ENCODE data around the gene PCDHGC4.

Gene PCDHGC4

DNA sequence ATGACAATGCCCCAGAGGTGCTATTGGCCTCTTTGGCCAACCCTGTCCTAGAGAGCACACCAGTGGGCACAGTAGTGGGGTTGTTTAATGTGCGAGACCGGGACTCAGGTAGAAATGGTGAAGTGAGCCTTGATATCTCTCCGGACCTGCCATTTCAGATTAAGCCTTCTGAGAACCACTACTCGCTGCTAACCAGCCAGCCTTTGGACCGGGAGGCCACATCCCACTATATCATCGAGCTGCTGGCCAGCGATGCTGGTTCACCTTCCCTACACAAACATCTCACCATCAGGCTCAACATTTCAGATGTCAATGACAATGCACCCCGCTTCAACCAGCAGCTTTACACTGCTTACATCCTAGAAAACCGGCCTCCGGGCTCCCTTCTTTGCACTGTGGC lies 5.4 kb downstream of the PCDHGC4 start:
- DNase-seq (ENCODE audit: low spot score): no peak

DNA sequence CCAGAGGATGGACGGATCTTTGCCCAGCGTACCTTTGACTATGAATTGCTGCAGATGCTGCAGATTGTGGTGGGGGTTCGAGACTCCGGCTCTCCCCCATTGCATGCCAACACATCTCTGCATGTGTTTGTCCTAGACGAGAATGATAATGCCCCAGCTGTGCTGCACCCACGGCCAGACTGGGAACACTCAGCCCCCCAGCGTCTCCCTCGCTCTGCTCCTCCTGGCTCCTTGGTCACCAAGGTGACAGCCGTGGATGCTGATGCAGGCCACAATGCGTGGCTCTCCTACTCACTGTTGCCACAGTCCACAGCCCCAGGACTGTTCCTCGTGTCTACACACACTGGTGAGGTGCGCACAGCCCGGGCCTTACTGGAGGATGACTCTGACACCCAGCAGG lies 5.9 kb downstream of the PCDHGC4 start:
- DNase-seq (ENCODE audit: low spot score): no peak

DNA sequence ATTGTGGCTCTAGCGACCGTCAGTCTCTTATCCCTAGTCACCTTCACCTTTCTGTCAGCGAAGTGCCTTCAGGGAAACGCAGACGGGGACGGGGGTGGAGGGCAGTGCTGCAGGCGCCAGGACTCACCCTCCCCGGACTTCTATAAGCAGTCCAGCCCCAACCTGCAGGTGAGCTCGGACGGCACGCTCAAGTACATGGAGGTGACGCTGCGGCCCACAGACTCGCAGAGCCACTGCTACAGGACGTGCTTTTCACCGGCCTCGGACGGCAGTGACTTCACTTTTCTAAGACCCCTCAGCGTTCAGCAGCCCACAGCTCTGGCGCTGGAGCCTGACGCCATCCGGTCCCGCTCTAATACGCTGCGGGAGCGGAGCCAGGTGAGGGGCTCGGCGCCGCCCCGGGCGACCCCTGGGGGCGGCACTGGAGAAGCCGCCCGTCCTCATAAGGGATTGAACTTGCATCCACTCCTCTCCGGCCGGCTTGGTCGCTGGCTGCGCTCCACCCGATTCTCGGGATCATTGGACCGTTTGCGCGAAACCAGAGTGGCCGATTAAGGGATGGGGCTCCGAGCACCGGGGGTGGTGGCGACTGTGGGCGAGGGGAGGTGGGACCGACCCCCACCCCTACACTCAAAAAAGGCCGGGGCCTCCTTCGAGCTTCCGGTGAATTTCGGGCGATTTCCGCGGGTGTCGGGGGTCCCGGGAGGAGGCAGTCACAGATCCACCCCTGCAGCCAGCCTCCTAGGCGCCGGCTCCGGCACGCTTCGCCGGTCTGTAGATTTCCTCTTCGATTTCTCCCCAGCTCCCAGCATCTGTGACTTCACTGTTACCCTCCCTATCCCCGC lies 6.7 kb downstream of the PCDHGC4 start:
- DNase-seq (ENCODE audit: low spot score): no peak

DNA sequence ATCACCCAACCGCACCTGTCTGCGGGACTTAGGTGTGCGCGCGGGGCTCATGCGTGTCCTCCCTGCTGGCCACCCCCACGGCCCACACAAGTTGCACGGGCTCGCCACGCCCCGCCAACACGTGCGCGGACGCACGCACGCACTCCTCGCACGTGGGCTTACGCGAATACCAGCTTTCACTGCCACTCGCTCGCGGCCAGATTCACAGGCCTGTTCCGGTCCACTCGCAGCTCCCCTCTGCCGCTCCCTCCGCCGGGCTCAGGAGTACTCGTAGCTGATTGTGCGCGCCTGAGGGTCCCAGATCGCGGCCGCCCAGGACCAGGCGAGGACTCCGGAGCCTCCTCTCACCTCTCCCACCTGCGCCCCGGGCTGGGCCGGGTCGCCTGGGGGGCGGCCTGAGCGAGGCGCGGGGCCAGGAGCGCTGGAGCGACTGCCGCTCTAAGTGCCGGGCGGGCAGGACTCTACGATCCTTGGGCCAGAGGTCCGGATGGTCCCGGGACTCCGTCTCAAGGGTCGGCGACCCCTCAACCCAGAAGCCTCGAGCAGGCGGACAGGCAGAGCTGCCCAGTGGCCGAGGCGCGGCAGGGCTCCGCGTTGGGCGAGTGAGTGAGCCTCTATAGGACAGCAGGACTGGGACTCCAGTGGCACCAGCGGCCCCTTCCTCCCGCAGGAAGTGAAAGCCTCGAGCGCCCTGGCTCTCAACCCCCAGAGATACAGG lies 7.5 kb downstream of the PCDHGC4 start:
- no peak for DNase-seq (ENCODE audit: low spot score)

DNA sequence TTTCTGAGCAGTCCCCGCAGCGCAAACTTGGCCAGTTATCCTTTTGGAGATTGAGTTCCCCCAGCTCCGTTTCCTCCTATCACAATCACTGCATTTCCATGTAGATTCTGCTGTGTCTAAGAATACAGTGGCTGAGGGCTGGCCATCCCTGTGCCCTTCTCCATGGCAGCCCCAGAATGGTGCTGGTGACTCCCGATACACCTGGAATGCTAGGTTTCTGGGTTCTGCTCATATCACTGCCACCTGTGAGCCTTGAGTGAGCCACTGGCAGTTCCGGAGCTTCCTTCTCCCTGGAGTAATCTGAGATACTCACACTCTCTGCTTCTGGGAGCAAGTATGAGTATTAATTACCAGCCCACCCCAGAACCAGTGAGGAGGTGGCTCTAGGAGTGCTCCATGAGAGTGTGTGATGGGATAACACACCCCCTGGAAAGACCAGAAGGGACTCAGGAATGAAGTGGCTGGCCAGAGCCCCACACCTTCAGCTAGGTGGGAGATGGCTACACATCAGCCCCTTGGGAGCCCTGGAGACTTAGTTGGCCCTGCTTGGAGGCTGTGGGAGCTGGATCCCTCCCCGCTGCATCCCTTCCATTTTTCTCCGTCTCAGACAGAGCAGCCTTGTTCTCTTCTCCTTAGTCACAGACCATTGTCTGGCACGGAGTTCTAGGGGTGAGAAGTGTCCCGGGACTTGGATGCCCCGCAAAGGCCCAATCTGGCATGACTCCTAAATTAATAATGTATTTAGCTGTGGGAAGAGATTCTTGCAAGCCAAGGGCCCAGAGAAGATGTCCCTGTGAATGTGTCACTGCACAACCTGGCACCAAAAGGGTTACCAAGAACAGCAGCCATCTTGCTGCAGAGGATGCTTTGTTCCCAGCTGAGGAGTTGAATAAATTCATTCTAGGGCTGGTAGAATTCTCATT lies 8.9 kb downstream of the PCDHGC4 start:
- DNase-seq (ENCODE audit: low spot score): no peak

DNA sequence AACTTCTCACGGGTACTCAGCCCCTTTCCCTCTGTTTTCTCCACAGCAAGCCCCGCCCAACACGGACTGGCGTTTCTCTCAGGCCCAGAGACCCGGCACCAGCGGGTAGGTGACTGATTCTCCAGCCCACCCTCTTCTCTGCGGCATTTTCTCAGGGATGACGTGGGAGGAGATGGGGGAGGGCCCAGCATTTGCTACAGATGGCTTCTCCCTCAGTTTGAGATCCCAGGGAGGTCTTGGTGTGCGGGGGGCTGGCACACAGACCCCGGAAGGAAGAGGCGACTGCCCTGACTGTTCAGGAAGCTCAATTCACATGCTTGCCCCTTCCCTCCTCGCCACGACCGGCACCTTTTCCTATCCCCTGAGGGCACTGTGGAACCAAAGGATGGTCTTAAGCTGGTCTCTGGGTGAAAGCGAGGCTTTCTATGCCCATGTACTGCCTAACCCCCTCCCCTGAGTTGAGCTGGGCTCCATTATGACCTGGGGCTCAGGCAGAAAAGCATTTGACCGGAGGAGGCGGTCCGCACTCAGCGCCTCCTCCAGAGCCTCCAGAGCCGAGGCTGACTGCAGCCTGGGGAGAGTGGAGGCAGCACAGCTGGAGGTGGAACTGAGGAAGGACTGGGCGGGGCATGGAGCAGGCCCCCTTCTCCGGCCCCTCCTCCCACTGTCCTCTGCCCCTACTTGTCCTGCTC lies 10.1 kb downstream of the PCDHGC4 start:
- DNase-seq (ENCODE audit: low spot score): no peak

DNA sequence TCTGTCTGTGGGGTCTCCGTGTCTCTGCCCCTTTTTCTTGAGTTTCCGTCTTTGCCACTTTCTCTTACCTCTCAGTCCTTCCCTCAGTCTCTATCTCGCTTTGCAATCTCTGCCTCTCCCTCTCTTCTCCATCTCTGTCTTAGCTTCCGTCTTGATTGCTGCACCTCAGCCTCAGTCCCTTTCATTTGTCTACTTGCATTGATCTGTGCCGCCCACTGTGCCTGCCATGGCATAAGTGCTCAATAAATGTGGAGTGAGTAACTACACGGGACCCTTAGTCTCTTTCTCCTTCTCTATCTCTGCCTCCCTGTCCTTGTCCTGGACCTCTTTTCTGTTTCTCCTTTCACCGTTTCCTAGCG lies 10.6 kb downstream of the PCDHGC4 start:
- no peak for DNase-seq (ENCODE audit: low spot score)

DNA sequence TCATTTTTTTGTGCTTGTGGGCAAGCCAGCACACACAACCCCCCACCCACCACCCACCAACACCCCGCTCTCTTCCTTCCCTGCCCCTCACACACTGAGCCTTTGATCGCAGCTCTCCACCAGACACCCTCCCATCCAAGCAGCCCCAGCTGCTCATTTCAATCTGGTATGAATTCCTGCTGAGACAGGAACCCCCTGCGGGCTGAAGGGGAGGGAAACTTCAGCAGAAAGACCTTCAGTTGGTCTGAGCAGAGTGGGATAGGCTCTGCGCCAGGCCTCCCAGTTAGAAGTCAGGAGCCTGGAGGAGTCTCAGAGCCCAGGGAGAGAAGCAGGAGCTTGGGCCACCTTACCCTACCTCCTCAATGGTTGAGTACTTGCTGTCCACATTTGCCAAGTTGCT lies 11.2 kb downstream of the PCDHGC4 start:
- DNase-seq (ENCODE audit: low spot score): no peak

DNA sequence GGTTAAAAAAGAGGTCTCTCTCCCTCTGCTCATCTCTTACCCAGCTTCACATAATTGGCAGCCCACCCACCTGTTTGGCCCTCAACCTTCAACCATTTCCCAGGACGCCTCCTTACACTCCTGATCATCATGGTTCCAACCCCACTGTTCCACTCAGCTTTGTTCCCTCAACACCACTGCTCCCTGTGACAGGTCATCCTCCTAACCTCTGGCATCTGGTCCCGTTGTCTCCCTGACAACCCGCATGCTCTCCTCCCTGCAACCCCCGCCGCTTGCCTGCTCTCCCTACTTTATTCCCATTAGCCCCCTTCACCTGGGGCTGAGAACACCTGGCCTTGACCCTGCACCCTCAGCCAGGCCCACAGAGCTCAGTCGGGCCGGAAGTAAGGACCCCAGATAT lies 16.9 kb downstream of the PCDHGC4 start:
- DNase-seq (ENCODE audit: low spot score): no peak

DNA sequence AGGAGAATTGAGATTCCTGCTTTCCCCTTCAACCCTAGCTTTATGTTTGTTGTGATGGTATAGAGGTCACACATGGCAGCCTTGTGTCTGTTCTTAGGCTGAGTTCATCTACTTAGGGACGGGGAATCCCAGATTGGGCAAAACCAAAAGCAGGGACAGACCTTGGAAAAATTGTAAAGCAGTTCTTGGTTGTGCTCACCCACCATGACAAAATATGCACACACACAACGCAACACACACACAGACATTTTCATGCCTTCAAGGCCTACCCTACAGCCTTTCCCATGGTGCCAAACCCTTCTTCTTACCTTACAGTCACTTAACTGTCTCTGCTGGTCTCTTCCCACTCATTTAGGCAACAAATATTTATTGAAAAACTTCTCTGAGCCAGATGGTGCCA lies 18.9 kb downstream of the PCDHGC4 start:
- no peak for DNase-seq (ENCODE audit: low spot score)

DNA sequence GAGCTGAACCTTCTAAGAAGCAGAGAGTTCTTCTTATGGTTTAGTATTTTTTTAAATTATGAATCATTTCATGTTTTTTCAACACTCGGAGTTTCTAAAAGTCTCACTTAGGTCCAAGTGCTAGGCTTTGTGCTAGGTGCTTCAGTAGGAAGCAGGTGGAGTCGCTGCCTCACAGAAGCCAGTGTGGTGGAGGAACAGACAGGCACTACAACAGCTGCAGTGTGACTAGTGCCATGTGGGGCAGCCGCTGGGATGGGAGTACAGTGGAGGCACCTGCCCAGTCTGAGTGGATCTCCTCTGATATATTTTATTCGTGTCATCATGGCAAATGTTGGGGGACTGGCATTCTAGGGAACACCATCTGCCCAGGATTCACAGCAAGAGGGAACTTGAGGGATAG lies 19.4 kb downstream of the PCDHGC4 start:
- no peak for DNase-seq (ENCODE audit: low spot score)

DNA sequence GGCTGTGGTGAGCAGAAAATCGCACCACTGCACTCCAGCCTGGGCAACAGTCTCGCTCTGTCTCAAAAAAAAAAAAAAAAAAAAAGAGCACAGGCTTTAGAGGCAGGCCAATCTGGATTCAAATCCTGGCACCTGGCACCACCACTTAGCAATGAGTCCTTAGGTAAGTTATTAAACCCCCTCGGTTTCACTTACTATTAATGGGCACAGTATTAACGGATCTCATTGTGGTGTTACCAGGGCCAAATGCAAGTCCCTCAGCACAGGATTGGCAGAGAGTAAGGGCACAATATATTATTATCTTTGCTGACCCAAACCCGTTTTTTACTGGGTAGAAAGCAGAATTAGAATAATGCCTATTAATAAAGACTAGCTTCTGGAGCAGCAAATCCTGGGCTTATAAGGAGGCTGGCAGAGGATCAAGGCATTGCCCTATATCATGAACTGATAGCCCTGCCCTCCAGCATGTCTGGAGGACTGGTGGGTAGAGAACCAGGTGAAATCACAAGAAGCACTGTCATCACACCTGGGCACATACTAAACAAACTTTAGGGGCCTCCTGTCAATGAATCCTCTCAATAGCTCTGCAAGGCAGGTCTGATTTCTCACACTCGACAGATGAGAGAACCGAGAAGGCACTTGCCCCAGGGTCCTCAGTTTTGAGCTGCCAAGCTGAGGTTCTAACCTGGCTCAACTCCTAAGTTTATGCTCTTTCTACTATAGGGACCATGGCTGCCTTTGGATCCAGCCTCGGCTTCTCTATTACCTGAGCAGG lies 21.7 kb downstream of the PCDHGC4 start:
- DNase-seq (ENCODE audit: low spot score): no peak

DNA sequence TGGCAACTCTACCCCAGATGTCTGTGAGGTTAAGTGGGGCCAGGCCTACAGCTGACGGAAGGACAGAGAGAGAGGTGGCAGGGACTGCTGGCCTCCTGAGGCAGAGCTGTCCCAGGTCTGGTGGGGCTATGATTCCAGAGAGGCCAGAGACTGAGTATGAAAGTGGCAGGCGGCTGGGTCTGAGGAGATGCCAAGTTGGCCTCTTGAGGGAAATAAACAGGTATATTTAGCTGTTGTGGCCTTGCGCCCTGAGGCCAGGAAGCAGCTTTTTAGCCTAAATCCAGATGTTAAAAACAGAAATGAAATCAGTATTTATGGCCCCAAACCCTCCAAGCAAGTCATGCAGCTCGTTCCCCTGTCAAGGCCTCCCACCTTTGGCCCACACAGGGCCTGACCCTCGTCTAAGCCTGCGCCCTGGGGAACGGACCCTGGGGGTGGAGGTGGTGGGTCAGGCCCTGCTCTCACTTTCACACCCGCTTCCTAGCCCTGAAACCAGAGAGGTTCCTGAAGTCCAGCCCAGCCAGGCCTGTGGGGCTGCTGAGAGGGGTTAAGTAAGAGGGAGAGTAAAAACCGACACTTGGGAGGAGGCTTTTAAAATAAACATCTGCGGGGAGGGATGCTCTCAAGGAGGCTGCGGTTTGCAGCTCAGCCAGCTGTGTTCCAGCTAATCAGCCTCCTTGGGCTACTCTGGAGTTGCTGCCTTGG lies 22.7 kb downstream of the PCDHGC4 start:
- DNase-seq (ENCODE audit: low spot score): no peak

DNA sequence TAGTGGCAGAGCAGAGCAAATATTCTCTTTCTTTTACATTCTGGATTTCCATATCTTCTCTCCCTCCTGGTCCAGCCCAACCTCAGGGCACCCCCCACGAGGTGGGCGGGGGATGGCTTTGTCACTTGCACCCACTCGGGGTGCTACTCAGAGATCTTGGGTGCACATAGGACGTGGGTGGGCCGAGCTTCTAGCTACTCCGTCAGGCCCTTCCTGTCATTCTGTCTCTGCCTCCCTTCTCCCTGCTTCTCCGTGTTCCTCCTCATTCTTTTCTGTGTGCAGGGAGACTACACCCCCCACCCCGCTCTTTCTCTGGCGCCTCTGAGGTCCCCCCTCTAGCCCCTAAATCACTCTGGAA lies 23.6 kb downstream of the PCDHGC4 start:
- DNase-seq (ENCODE audit: low spot score): no peak

DNA sequence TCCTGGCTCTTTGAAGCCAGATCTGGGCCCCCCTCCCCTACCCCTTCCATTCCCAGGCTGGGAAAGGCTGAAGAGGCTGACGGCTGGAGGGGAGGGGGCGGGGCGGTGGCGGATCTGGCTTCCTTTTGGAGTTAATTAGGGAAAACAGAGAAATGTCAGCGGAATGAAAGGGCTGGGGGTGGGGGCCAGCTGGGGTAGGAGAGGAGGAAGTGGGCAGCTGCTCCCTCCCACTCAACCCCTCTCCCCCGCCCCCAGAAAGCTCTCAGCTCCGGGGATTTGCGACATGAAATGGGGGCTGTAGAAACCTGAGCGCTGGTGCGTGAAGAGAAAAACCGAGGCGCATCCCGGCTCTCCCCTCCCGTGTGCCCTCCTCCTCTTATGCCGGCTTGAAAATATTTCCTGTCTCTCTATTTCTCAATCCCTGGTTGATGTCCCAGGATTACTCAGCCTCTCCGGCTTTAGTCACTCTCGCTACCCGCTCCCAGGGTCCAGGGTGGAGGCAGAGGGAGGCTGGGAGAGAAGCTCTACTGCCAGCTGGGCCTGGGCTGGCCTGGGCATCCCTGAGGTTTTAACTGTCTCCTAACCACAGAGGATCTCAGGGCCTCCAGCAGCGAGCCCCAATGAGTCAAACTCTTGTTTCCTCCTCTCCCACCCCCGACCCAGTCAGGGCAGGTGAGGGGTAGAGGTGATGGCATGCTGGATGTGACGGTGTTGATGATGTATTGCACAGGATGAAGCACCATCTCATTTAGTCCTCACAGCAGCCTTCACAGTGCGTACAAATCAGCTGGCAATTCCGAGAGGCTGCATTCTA lies 24.2 kb downstream of the PCDHGC4 start:
- no peak for DNase-seq (ENCODE audit: low spot score)

DNA sequence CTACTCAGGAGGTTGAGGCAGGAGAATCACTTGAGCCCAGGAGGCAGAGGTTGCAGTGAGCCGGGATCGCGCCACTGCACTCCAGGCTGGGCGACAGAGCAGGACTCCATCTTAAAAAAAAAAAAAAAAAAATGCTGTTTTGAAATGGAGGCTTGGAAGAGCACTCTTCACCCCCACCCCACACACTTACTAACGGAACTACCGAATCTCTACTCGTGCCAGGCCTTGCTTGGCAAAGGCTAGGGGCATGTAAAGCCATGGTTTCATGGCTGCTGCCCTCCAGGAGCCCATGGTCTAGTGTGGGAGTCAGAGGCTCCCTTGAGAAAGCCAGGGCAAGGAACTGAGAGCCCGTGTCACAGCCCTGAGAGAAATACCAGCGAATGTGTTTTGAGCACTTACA lies 25.3 kb downstream of the PCDHGC4 start:
- no peak for DNase-seq (ENCODE audit: low spot score)

DNA sequence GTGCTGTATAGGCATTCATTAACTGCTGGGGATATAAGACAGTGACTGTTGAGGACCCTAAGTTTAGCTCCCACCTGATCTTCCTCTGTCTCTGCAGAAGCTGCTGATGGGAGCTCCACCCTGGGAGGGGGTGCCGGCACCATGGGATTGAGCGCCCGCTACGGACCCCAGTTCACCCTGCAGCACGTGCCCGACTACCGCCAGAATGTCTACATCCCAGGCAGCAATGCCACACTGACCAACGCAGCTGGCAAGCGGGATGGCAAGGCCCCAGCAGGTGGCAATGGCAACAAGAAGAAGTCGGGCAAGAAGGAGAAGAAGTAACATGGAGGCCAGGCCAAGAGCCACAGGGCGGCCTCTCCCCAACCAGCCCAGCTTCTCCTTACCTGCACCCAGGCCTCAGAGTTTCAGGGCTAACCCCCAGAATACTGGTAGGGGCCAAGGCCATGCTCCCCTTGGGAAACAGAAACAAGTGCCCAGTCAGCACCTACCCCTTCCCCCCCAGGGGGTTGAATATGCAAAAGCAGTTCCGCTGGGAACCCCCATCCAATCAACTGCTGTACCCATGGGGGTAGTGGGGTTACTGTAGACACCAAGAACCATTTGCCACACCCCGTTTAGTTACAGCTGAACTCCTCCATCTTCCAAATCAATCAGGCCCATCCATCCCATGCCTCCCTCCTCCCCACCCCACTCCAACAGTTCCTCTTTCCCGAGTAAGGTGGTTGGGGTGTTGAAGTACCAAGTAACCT lies 26.2 kb downstream of the PCDHGC4 start:
- DNase-seq (ENCODE audit: low spot score): no peak

DNA sequence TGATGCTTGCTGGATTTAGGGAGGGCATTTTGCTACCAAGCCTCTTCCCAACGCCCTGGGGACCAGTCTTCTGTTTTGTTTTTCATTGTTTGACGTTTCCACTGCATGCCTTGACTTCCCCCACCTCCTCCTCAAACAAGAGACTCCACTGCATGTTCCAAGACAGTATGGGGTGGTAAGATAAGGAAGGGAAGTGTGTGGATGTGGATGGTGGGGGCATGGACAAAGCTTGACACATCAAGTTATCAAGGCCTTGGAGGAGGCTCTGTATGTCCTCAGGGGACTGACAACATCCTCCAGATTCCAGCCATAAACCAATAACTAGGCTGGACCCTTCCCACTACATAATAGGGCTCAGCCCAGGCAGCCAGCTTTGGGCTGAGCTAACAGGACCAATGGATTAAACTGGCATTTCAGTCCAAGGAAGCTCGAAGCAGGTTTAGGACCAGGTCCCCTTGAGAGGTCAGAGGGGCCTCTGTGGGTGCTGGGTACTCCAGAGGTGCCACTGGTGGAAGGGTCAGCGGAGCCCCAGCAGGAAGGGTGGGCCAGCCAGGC lies 27.0 kb downstream of the PCDHGC4 start:
- no peak for DNase-seq (ENCODE audit: low spot score)

Measured in CD4-positive, alpha-beta T cell treated with Interleukin-15 for 4 hours (primary cell).